Occipital lobe (tissue), 1 donor: Measurements from ENCODE around the gene RFESD. TPM values are rescaled to one million over a fixed set of nuclear protein-coding genes. Genes with fewer than 3 reads are reported as not detected.

Experiments used
- total RNA-seq: library from RNA; depleted of rRNA; stranded (reverse); fragments of >200 nt; gene quantifications from one replicate; pipeline ENCODE4 v1.2.3, GENCODE V29; 2014

The RFESD gene
- total RNA-seq, 1 donor from 2014 or later: 1.4 TPM

Other genes starting within 250 kb of the RFESD start
- gene SKIC3, start 91.8 kb upstream of the RFESD start, total RNA-seq: 216 TPM
- gene ARSK, start 91.7 kb upstream of the RFESD start, total RNA-seq: 10.8 TPM
- not detected for gene GPR150, start 26.7 kb upstream of the RFESD start, total RNA-seq
- gene SPATA9, start 36.2 kb downstream of the RFESD start, total RNA-seq: 0.78 TPM
- 348 TPM for gene RHOBTB3, start 84.6 kb downstream of the RFESD start, total RNA-seq
- gene GLRX, start 175.9 kb downstream of the RFESD start, total RNA-seq: 9.8 TPM